Pons (tissue), 1 donor: Measurements from ENCODE around the gene SUOX.
"Not testable (repeated sequence)": the region's sequence is repeated elsewhere in the genome, so short reads cannot be mapped to it uniquely, and the experiment has no call there.

Experiments used
- DNase-seq: peaks from one replicate; pipeline ENCODE4 v3.0.0-alpha.2; 2016; ENCODE audit warnings: low spot score

SUOX gene

DNA sequence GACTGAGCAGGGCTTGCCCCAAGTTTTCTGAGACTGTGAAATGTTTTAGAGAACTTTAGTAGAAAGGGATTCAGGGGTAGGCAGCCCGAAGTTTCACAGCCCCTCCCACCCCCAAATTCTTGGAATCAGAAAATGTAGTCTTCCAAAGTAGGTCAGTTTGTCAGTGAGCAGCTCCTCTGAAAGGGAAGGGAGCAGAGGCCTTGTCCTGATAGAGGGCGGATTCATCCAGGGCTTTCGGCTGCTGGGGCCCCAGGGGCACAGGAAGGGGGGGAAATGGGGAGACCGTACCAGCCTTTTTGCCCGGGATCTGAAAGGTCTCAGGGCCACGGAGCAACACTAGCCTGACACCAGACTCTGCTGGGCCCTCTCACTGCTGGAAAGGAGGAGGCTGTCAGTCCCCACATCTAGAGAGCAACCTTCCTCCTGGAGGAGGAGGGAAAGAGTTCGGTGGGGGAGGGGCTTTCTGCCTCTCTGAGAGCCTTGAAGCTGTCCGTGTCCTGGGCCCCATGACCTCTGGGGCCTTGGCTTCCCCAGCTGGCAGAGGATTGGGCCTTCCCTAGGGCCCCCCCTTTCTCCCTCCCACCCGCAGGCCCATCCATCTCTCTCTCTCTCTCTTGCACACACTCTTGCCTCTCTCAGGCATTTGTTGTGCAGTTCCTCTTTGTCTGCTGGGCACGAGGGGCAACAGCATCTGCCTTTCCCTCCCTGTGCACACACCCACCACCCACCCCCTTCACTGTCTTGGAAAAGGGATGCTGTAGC, 23.5 kb downstream of the SUOX start, which contains the start of gene IKZF4:
Gene IKZF4 (plus strand): TSS at position 621 of the 762 bp plus-strand sequence. CDS start 451 bp downstream, outside the sequence.
- DNase-seq, result peak; percentile 42

DNA sequence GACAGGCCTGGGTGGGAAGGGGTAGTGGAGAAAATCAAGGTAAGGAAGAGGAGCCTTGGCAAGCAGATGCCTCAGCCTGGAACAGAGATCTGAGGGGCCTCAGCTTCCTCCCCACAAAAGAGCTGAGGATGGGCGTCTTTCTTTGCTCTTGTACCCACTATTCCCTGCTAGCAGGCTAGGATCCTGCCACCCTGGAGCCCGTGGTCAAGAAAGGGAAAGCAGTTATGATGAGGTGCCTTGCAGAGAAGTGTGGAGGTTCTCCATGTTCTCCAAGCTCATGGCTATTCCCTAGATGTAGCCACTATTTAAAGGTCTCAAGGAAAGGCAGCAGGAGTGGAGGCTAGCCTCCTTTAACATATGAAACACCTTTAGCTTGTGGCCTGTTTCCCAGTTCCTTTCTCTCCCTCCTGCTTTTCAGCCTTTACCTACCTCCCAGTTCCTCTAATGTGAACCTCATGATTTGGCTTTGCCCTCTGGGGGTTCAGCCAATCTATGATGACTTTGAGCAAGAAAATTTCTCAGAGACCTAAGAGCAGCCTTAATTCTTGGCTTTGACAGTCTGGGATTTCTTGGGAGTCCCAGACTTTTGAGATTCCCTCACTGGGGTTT, 24.9 kb downstream of the SUOX start:
- no peak for DNase-seq

DNA sequence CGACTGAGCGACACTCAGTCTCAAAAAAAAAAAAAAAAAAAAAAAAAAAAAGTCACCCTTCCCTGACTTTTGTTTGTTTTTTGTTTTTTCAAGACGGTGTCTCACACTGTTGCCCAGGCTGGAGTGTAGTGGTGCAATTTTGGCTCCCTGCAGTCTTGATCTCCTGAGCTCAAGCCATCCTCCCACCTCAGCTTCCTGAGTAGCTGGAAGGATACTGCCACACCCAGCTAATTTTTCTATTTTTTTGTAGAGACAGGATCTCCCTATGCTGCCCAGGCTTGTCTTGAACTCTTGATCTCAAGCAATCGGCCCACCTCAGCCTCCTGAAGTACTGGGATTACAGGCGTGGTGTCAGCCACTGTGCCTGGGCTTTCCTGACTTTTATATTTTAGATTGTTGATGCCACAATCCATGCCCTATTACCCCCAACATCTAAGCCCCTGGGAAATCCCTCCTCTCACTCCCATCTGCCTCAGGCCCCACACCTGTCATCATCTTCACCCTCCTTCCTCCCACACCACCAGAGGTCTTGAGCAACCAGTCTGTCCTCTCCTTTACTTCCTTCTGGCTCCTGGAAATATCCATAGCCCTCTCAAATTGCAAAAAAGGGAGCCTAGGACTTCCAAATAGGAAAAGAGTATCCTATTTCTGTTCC, 31.6 kb downstream of the SUOX start:
- DNase-seq, result no peak

GRCh38 chr12:56029166-56029519, 32.1 kb downstream of the SUOX start:
- DNase-seq, result no peak

GRCh38 chr12:56029666-56030293, 32.7 kb downstream of the SUOX start:
- DNase-seq, result peak; percentile 41

- DNase-seq, result no peak
These were observed 34.9 kb downstream of the SUOX start for GRCh38 chr12:56031987-56032386.

DNA sequence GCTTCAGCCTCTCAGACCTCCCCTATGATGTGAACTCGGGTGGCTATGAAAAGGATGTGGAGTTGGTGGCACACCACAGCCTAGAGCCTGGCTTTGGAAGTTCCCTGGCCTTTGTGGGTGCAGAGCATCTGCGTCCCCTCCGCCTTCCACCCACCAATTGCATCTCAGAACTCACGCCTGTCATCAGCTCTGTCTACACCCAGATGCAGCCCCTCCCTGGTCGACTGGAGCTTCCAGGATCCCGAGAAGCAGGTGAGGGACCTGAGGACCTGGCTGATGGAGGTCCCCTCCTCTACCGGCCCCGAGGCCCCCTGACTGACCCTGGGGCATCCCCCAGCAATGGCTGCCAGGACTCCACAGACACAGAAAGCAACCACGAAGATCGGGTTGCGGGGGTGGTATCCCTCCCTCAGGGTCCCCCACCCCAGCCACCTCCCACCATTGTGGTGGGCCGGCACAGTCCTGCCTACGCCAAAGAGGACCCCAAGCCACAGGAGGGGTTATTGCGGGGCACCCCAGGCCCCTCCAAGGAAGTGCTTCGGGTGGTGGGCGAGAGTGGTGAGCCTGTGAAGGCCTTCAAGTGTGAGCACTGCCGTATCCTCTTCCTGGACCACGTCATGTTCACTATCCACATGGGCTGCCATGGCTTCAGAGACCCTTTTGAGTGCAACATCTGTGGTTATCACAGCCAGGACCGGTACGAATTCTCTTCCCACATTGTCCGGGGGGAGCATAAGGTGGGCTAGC, 37.7 kb downstream of the SUOX start:
- no peak for DNase-seq

DNA sequence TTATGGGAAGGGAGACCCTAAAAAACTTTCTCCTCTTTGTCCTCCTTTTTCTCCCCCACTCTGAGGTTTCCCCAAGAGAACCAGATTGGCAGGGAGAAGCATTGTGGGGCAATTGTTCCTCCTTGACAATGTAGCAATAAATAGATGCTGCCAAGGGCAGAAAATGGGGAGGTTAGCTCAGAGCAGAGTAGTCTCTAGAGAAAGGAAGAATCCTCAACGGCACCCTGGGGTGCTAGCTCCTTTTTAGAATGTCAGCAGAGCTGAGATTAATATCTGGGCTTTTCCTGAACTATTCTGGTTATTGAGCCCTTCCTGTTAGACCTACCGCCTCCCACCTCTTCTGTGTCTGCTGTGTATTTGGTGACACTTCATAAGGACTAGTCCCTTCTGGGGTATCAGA, 40.1 kb downstream of the SUOX start:
- no peak for DNase-seq

GRCh38 chr12:56038022-56038655, 41.1 kb downstream of the SUOX start:
- no peak for DNase-seq

GRCh38 chr12:56040151-56040550, 43.1 kb downstream of the SUOX start:
- no peak for DNase-seq

- no peak for DNase-seq
These were observed 44.0 kb downstream of the SUOX start for GRCh38 chr12:56040963-56041551.

GRCh38 chr12:56041552-56042429, 44.7 kb downstream of the SUOX start, which contains the start of gene RPS26:
TSS of gene RPS26 (plus strand) at chr12:56041918. CDS start at chr12:56042167, 249 bp downstream.
- DNase-seq, result peak; percentile 99

GRCh38 chr12:56042430-56042813, 45.3 kb downstream of the SUOX start:
- not testable (repeated sequence) for DNase-seq

GRCh38 chr12:56042843-56043242, 45.8 kb downstream of the SUOX start:
- no peak for DNase-seq

- no peak for DNase-seq
These were observed 49.1 kb downstream of the SUOX start for GRCh38 chr12:56046027-56046780.

- DNase-seq, result no peak
These were observed 56.4 kb downstream of the SUOX start for GRCh38 chr12:56053407-56053893.
